A549 (cell line): ENCODE data around the gene PLD6. TPM values are rescaled to one million over a fixed set of nuclear protein-coding genes. Genes with fewer than 3 reads are reported as not detected.
"Not testable (repeated sequence)": the region's sequence is repeated elsewhere in the genome, so short reads cannot be mapped to it uniquely, and the experiment has no call there.

Experiments
- ATAC-seq, 2 experiments: fragments of 200-7000 bp in 1 of 2; fragments of >200 bp in 1 of 2; cut with Nextera tagmentation in 1 of 2; cut with Tn5 transposase in 1 of 2; 3 replicates each; pipeline versions ENCODE4 v1.8.0 to v1.9.1; 2018 to 2020; ENCODE audit warnings: mild to moderate bottlenecking in 1 of 2, moderate library complexity in 1 of 2
- CTCF ChIA-PET: fragments of 300-600 bp; sonication (Branson Sonifier 250); formaldehyde crosslinking; extraction: SDS; loops from one replicate; lab custom pipeline; 2021; ENCODE audit warnings: antibody characterized with exemption, inconsistent platforms; lab: Yijun Ruan, JAX
- POLR2A ChIA-PET: fragments of 350-600 bp; formaldehyde crosslinking; extraction: SDS; loops from one replicate; lab custom pipeline; 2021; ENCODE audit warnings: antibody characterized with exemption, inconsistent platforms; lab: Yijun Ruan, JAX
- DNase-seq, 2 experiments: peaks; one replicate each; pipeline versions ENCODE4 v3.0.0 to v3.0.0-alpha.2; 2011 to 2016; ENCODE audit warnings: low read depth in 1 of 2, low spot score in 1 of 2
- FAIRE-seq: peaks from 2 replicates; lab custom pipeline; 2011; peaks lifted over from hg19 to GRCh38; lab: Jason Lieb, UNC
- H3K27ac ChIP-seq, 2 experiments: fragments of >200 bp; sonication (Bioruptor Twin); formaldehyde crosslinking; 3 replicates each; pipeline ENCODE4 v1.5.1; 2016 to 2017
- H3K4me1 ChIP-seq: fragments of >200 bp; sonication (Bioruptor Twin); formaldehyde crosslinking; 3 replicates; pipeline ENCODE4 v1.6.1; 2016
- H3K4me2 ChIP-seq: fragments of >200 bp; sonication (Bioruptor Twin); formaldehyde crosslinking; 3 replicates; pipeline ENCODE4 v1.6.1; 2016
- H3K4me3 ChIP-seq: fragments of >200 bp; sonication (Bioruptor Twin); formaldehyde crosslinking; 3 replicates; pipeline ENCODE4 v1.5.1; 2016
- H3K9me3 ChIP-seq: fragments of >200 bp; sonication (Bioruptor Twin); formaldehyde crosslinking; 3 replicates; pipeline ENCODE4 v1.6.1; 2016
- BHLHE40 ChIP-seq: IDR thresholded peaks from 2 replicates; pipeline ENCODE4 v1.6.1; 2012; ENCODE audit warnings: low read depth, low read length, inconsistent platforms
- EHF ChIP-seq: fragments of 250-450 bp; sonication (Bioruptor Pico); IDR thresholded peaks from 2 replicates; pipeline ENCODE4 v1.5.0; 2020; ENCODE audit warnings: mild to moderate bottlenecking
- EHMT2 ChIP-seq: fragments of 200-600 bp; sonication (generic); IDR thresholded peaks from 2 replicates; pipeline ENCODE4 v1.6.1; 2016; ENCODE audit warnings: antibody characterized with exemption, low read depth, mild to moderate bottlenecking, moderate library complexity
- FOSB ChIP-seq: fragments of 250-450 bp; sonication (Bioruptor Pico); IDR thresholded peaks from 2 replicates; pipeline ENCODE4 v1.5.0; 2020; ENCODE audit warnings: mild to moderate bottlenecking, moderate library complexity
- GATA3 ChIP-seq: IDR thresholded peaks from 2 replicates; pipeline ENCODE4 v1.6.1; 2012; ENCODE audit warnings: borderline replicate concordance
- HDAC2 ChIP-seq: fragments of 200-600 bp; sonication (generic); IDR thresholded peaks from 2 replicates; pipeline ENCODE4 v1.6.1; 2016
- HOXB13 ChIP-seq: fragments of 250-450 bp; sonication (Bioruptor Pico); IDR thresholded peaks from 2 replicates; pipeline ENCODE4 v1.5.0; 2020; ENCODE audit warnings: low read depth, mild to moderate bottlenecking, moderate library complexity
- HOXB5 ChIP-seq: fragments of 250-450 bp; sonication (Bioruptor Pico); IDR thresholded peaks from 2 replicates; pipeline ENCODE4 v1.5.0; 2020; ENCODE audit warnings: mild to moderate bottlenecking, moderate library complexity
- MAFK ChIP-seq: fragments of 450-650 bp; IDR thresholded peaks from 2 replicates; pipeline ENCODE4 v1.6.1; 2014; ENCODE audit not compliant: partially characterized antibody
- NPAS2 ChIP-seq: fragments of 250-450 bp; sonication (Bioruptor Pico); IDR thresholded peaks from 2 replicates; pipeline ENCODE4 v1.8.0; 2022; ENCODE audit warnings: mild to moderate bottlenecking, moderate library complexity, borderline replicate concordance
- POLR2A ChIP-seq: IDR thresholded peaks from 2 replicates; pipeline ENCODE4 v1.6.1; 2012; ENCODE audit warnings: mild to moderate bottlenecking, low read length
- RARB ChIP-seq: fragments of 250-450 bp; sonication (Bioruptor Pico); IDR thresholded peaks from 2 replicates; pipeline ENCODE4 v1.8.0; 2021; ENCODE audit warnings: mild to moderate bottlenecking, moderate library complexity
- RNF2 ChIP-seq: fragments of 200-600 bp; sonication (generic); IDR thresholded peaks from 2 replicates; pipeline ENCODE4 v1.6.1; 2016; ENCODE audit warnings: low read depth, mild to moderate bottlenecking, antibody characterized with exemption, moderate library complexity, borderline replicate concordance
- WGBS: methylation state at CpG from one replicate; pipeline ENCODE4 v1.1.6; 2017; ENCODE audit errors: missing lambda C conversion rate; 5-methylcytosine and 5-hydroxymethylcytosine counted together
- polyA plus RNA-seq, 4 experiments: library from polyadenylated mRNA; depleted of rRNA in 3 of 4; stranded (reverse); fragments of >200 nt; fragmentation: RNase III in 1 of 4; extraction: RNeasy Plus Mini Kit Qiagen cat#74134 plus additional on column Dnase treatment in 1 of 4; gene quantifications; 2 replicates in 3 of 4; 3 replicates in 1 of 4; pipeline ENCODE4 v1.2.3, GENCODE V29; 2011 to 2017
- TF ChIP-seq, protein P1 (sequence below): fragments of 200-600 bp; sonication (generic); IDR thresholded peaks from 2 replicates; pipeline ENCODE4 v1.6.1; 2016; ENCODE audit warnings: antibody characterized with exemption, mild to moderate bottlenecking, moderate library complexity
- TF ChIP-seq, protein P2 (sequence below): fragments of >200 bp; sonication (Bioruptor Twin); formaldehyde crosslinking; IDR thresholded peaks from 3 replicates; pipeline ENCODE4 v1.6.1; 2016
- TF ChIP-seq, protein P3 (sequence below): fragments of 450-650 bp; IDR thresholded peaks from 2 replicates; pipeline ENCODE4 v1.6.1; 2014; ENCODE audit warnings: antibody characterized with exemption
- TF ChIP-seq, protein P4 (sequence below): IDR thresholded peaks from 2 replicates; pipeline ENCODE4 v1.6.1; 2012
- TF ChIP-seq, protein P5 (sequence below): fragments of 150-350 bp; IDR thresholded peaks from 2 replicates; pipeline ENCODE4 v1.6.1; 2014; ENCODE audit warnings: low read depth, mild to moderate bottlenecking, low read length

Gene PLD6
- polyA plus RNA-seq, 2 of the 4 experiments (the other 2 are of a cell fraction), result 5.6 to 5.7 TPM

DNA sequence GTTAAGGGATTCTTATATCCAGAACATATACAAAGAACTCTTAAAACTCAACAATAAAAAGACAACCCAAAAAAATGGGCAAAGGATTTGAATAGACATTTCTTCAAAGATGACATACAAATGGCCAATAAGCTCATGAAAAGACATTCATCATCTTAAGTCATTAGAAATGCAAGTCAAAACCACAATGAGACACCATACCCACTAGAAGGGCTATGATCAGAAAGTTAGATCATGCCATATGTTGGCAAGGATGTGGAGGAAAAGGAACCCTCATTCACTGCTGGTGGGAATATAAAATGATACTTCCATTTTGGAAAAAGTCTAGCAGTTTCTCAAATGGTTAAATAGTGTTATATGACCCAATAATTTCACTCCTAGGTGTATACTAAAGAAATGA, 9.4 kb downstream of the PLD6 start:
- no peak for DNase-seq
- H3K4me1 ChIP-seq, result peaks cover 4% of the 10 kb centered on the region; the same call in 2 of the 3 replicates
- no peaks in the 10 kb centered on the region for H3K9me3 ChIP-seq
- POLR2A ChIA-PET, result no interaction called here
- TF ChIP-seq EHF (CRISPR knock-in tag), result no peak
- TF ChIP-seq, protein P1, sequence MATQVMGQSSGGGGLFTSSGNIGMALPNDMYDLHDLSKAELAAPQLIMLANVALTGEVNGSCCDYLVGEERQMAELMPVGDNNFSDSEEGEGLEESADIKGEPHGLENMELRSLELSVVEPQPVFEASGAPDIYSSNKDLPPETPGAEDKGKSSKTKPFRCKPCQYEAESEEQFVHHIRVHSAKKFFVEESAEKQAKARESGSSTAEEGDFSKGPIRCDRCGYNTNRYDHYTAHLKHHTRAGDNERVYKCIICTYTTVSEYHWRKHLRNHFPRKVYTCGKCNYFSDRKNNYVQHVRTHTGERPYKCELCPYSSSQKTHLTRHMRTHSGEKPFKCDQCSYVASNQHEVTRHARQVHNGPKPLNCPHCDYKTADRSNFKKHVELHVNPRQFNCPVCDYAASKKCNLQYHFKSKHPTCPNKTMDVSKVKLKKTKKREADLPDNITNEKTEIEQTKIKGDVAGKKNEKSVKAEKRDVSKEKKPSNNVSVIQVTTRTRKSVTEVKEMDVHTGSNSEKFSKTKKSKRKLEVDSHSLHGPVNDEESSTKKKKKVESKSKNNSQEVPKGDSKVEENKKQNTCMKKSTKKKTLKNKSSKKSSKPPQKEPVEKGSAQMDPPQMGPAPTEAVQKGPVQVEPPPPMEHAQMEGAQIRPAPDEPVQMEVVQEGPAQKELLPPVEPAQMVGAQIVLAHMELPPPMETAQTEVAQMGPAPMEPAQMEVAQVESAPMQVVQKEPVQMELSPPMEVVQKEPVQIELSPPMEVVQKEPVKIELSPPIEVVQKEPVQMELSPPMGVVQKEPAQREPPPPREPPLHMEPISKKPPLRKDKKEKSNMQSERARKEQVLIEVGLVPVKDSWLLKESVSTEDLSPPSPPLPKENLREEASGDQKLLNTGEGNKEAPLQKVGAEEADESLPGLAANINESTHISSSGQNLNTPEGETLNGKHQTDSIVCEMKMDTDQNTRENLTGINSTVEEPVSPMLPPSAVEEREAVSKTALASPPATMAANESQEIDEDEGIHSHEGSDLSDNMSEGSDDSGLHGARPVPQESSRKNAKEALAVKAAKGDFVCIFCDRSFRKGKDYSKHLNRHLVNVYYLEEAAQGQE, result no peak
- no peak for TF ChIP-seq HDAC2
- TF ChIP-seq, protein P2, sequence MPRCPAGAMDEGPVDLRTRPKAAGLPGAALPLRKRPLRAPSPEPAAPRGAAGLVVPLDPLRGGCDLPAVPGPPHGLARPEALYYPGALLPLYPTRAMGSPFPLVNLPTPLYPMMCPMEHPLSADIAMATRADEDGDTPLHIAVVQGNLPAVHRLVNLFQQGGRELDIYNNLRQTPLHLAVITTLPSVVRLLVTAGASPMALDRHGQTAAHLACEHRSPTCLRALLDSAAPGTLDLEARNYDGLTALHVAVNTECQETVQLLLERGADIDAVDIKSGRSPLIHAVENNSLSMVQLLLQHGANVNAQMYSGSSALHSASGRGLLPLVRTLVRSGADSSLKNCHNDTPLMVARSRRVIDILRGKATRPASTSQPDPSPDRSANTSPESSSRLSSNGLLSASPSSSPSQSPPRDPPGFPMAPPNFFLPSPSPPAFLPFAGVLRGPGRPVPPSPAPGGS, result no peak
- TF ChIP-seq, protein P3, sequence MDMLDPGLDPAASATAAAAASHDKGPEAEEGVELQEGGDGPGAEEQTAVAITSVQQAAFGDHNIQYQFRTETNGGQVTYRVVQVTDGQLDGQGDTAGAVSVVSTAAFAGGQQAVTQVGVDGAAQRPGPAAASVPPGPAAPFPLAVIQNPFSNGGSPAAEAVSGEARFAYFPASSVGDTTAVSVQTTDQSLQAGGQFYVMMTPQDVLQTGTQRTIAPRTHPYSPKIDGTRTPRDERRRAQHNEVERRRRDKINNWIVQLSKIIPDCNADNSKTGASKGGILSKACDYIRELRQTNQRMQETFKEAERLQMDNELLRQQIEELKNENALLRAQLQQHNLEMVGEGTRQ, result no peak
- no peak for TF ChIP-seq MAFK
- TF ChIP-seq HOXB13 (CRISPR knock-in tag), result no peak
- TF ChIP-seq POLR2A, result no peak
- TF ChIP-seq BHLHE40, result no peak
- TF ChIP-seq, protein P4, sequence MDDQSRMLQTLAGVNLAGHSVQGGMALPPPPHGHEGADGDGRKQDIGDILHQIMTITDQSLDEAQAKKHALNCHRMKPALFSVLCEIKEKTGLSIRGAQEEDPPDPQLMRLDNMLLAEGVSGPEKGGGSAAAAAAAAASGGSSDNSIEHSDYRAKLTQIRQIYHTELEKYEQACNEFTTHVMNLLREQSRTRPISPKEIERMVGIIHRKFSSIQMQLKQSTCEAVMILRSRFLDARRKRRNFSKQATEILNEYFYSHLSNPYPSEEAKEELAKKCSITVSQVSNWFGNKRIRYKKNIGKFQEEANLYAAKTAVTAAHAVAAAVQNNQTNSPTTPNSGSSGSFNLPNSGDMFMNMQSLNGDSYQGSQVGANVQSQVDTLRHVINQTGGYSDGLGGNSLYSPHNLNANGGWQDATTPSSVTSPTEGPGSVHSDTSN, result no peak
- TF ChIP-seq, protein P5, sequence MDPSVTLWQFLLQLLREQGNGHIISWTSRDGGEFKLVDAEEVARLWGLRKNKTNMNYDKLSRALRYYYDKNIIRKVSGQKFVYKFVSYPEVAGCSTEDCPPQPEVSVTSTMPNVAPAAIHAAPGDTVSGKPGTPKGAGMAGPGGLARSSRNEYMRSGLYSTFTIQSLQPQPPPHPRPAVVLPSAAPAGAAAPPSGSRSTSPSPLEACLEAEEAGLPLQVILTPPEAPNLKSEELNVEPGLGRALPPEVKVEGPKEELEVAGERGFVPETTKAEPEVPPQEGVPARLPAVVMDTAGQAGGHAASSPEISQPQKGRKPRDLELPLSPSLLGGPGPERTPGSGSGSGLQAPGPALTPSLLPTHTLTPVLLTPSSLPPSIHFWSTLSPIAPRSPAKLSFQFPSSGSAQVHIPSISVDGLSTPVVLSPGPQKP, result no peak
- TF ChIP-seq HOXB5 (CRISPR knock-in tag), result no peak
- TF ChIP-seq GATA3, result no peak
- TF ChIP-seq, all 56 proteins: peak for 0
- Histone ChIP-seq H3K4me2 (no peak overlapping the region), H3K4me3 (no peak overlapping the region), H3K27ac (no peak overlapping the region)
- ATAC-seq, result no peak
- FAIRE-seq, result peak; percentile 79
- CTCF ChIA-PET, result interaction anchor here (0.6 to 3.4 kb wide), 2 partner anchors 55 to 512 kb away, joined by 7 to 13 read pairs; no protein-coding TSS in a partner anchor

DNA sequence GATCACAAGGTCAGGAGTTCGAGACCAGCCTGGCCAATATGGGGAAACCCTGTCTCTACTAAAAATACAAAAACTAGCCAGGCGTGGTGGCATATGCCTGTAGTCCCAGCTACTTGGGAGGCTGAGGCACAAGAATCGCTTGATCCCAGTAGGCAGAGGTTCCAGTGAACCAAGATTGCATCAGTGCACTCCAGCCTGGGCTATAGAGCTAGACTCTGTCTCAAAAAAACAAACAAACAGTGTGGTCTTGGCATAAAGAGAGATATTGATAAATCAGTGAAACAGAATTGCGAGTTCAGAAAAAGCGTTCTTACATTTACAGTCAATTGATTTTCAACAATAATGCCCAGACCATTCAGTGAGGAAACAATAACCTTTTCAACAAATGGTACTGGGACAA, 10.7 kb downstream of the PLD6 start:
- CTCF ChIA-PET, result interaction anchor here (0.8 to 3.4 kb wide), 4 partner anchors 12 to 198 kb away, joined by 3 to 13 read pairs (median 4); no protein-coding TSS in a partner anchor
- POLR2A ChIA-PET, H3K9me3 ChIP-seq, ATAC-seq, H3K4me3 ChIP-seq, H3K27ac ChIP-seq, DNase-seq, H3K4me2 ChIP-seq: not testable (repeated sequence)
- whole genome bisulfite sequencing, result 90% methylated on average over 5 of the region's 5 CpGs
- peak; percentile 68 for FAIRE-seq
- H3K4me1 ChIP-seq, result peaks cover 17% of the 10 kb centered on the region

DNA sequence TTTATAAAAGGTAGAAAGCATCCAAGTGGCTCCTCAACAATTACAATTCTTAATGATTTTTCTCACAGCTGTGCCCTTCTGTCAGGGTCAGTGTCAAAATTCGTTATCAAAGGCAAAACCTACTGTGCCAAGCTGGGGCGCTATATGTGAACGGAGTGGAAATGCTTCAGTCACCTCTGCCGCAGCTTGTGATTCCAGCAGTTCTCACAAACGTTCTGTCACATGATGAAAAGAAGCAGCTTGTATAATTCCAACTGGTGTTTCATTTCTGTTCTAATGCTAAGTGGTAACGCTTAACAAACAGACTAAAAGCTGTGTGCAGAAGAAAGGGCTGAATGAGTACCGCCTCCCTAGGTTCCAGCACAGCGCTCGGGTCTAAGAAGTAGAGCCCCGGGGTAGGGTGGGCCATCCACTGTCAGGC, 14.2 kb downstream of the PLD6 start:
- POLR2A ChIA-PET, result interaction anchor here (1.0 kb wide), 1 partner anchor 14 kb away, joined by 3 read pairs; the partner anchor contains the start of gene PLD6
- no peak overlapping the region for H3K4me3 ChIP-seq
- no peak overlapping the region for H3K27ac ChIP-seq
- TF ChIP-seq RNF2, result no peak
- no peak for TF ChIP-seq GATA3
- no peak for TF ChIP-seq NPAS2
- no peak for TF ChIP-seq EHMT2
- no peak for TF ChIP-seq FOSB (CRISPR knock-in tag)
- TF ChIP-seq RARB (CRISPR knock-in tag), result no peak
- CTCF ChIA-PET, result interaction anchor here (0.5 to 2.6 kb wide), 7 partner anchors 10 to 449 kb away, joined by 3 to 15 read pairs (median 4); no protein-coding TSS in a partner anchor
- H3K9me3 ChIP-seq, result no peaks in the 10 kb centered on the region
- no peak overlapping the region for H3K4me2 ChIP-seq
- DNase-seq, result no peak
- peaks cover 29% of the 10 kb centered on the region for H3K4me1 ChIP-seq
- ATAC-seq, result no peak
- 77% methylated on average over 10 of the region's 10 CpGs for WGBS
- FAIRE-seq, result no peak
